ENCODE measurements around the gene ZDHHC3.

The ZDHHC3 gene

GRCh38 chr3:44962621-44963393, 13.2 kb downstream of the ZDHHC3 start:
- Histone ChIP-seq H3K9ac (ENCODE audit: low read length) (no peak overlapping the region), H3K79me1 (replicated peaks; ENCODE audit: low read length, poor library complexity, severe bottlenecking) (peaks cover 54% of the 10 kb centered on the region), H2BK15ac (ENCODE audit: low read depth, poor library complexity, severe bottlenecking) (no peak overlapping the region), H3K4me1 (ENCODE audit: control insufficient read depth, insufficient read depth, low read depth, low read length) (no peaks in the 10 kb centered on the region), H3K14ac (ENCODE audit: low read length in 2 of 2) (no peak overlapping the region), H3K4me3 (ENCODE audit: insufficient read depth in 1 of 2, low read depth in 1 of 2, low read length in 2 of 2) (no peak overlapping the region), H3K36me3 (ENCODE audit: control insufficient read depth in 1 of 2, insufficient read depth in 2 of 2, low read depth in 1 of 2, low read length in 2 of 2) (peaks cover 14% of the 10 kb centered on the region in 2 experiments), H2AFZ (ENCODE audit: low read depth, low read length) (no peak overlapping the region), H3K23ac (ENCODE audit: low read length in 2 of 2) (no peak overlapping the region), H3K18ac (ENCODE audit: low read depth in 1 of 2, low read length in 2 of 2) (no peak overlapping the region), H2BK5ac (ENCODE audit: low read depth, low read length, poor library complexity, severe bottlenecking) (no peak overlapping the region), H2BK120ac (ENCODE audit: low read depth, low read length) (no peak overlapping the region), H3K4me2 (ENCODE audit: low read length, poor library complexity, severe bottlenecking) (no peak overlapping the region), H3K4ac (ENCODE audit: low read depth in 1 of 2, low read length in 2 of 2) (no peak overlapping the region), H4K91ac (ENCODE audit: low read length) (no peak overlapping the region), H4K8ac (ENCODE audit: low read length) (no peak overlapping the region), H3K27ac (ENCODE audit: low read length, poor library complexity, severe bottlenecking) (no peak overlapping the region), H3K27me3 (ENCODE audit: control insufficient read depth in 1 of 2, insufficient read depth in 1 of 2, low read length in 2 of 2) (no peaks in the 10 kb centered on the region), H2AK5ac (ENCODE audit: low read length, severe bottlenecking) (no peak overlapping the region), H3K9me3 (ENCODE audit: control insufficient read depth, low read length) (no peaks in the 10 kb centered on the region), H2BK12ac (ENCODE audit: low read length in 2 of 2) (no peak overlapping the region)
- DNase-seq = peak; percentile 41
- WGBS = 80% methylated on average over 5 of the region's 6 CpGs

- Histone ChIP-seq H3K27ac (ENCODE audit: low read length, poor library complexity, severe bottlenecking) (no peak overlapping the region), H4K91ac (ENCODE audit: low read length) (no peak overlapping the region), H3K79me1 (replicated peaks; ENCODE audit: low read length, poor library complexity, severe bottlenecking) (peaks cover 57% of the 10 kb centered on the region), H2AK5ac (ENCODE audit: low read length, severe bottlenecking) (no peak overlapping the region), H3K36me3 (ENCODE audit: control insufficient read depth in 1 of 2, insufficient read depth in 2 of 2, low read depth in 1 of 2, low read length in 2 of 2) (peaks cover 17 to 19% of the 10 kb centered on the region in 2 experiments), H3K4me1 (ENCODE audit: control insufficient read depth, insufficient read depth, low read depth, low read length) (no peaks in the 10 kb centered on the region), H2BK5ac (ENCODE audit: low read depth, low read length, poor library complexity, severe bottlenecking) (no peak overlapping the region), H2BK15ac (ENCODE audit: low read depth, poor library complexity, severe bottlenecking) (no peak overlapping the region), H2BK12ac (ENCODE audit: low read length in 2 of 2) (no peak overlapping the region), H3K23ac (ENCODE audit: low read length in 2 of 2) (no peak overlapping the region), H3K18ac (ENCODE audit: low read depth in 1 of 2, low read length in 2 of 2) (no peak overlapping the region), H3K4me3 (ENCODE audit: insufficient read depth in 1 of 2, low read depth in 1 of 2, low read length in 2 of 2) (no peak overlapping the region), H3K9ac (ENCODE audit: low read length) (no peak overlapping the region), H4K8ac (ENCODE audit: low read length) (no peak overlapping the region), H2BK120ac (ENCODE audit: low read depth, low read length) (no peak overlapping the region), H2AFZ (ENCODE audit: low read depth, low read length) (no peak overlapping the region), H3K4me2 (ENCODE audit: low read length, poor library complexity, severe bottlenecking) (no peak overlapping the region), H3K14ac (ENCODE audit: low read length in 2 of 2) (no peak overlapping the region), H3K4ac (ENCODE audit: low read depth in 1 of 2, low read length in 2 of 2) (no peak overlapping the region), H3K27me3 (ENCODE audit: control insufficient read depth in 1 of 2, insufficient read depth in 1 of 2, low read length in 2 of 2) (no peaks in the 10 kb centered on the region), H3K9me3 (ENCODE audit: control insufficient read depth, low read length) (no peaks in the 10 kb centered on the region)
- no peak for DNase-seq
- WGBS = 100% methylated on average over 2 of the region's 3 CpGs
These were observed 14.1 kb downstream of the ZDHHC3 start for GRCh38 chr3:44961888-44962287.

GRCh38 chr3:44960387-44961026, 15.5 kb downstream of the ZDHHC3 start:
- Histone ChIP-seq H3K27me3 (ENCODE audit: control insufficient read depth in 1 of 2, insufficient read depth in 1 of 2, low read length in 2 of 2) (no peaks in the 10 kb centered on the region), H2AK5ac (ENCODE audit: low read length, severe bottlenecking) (no peak overlapping the region), H3K36me3 (ENCODE audit: control insufficient read depth in 1 of 2, insufficient read depth in 2 of 2, low read depth in 1 of 2, low read length in 2 of 2) (peaks cover 19 to 21% of the 10 kb centered on the region in 2 experiments), H3K4ac (ENCODE audit: low read depth in 1 of 2, low read length in 2 of 2) (no peak overlapping the region), H3K27ac (ENCODE audit: low read length, poor library complexity, severe bottlenecking) (no peak overlapping the region), H2BK120ac (ENCODE audit: low read depth, low read length) (no peak overlapping the region), H3K4me1 (ENCODE audit: control insufficient read depth, insufficient read depth, low read depth, low read length) (peaks cover 1% of the 10 kb centered on the region), H3K9ac (ENCODE audit: low read length) (peak overlapping the region; percentile 34), H2BK15ac (ENCODE audit: low read depth, poor library complexity, severe bottlenecking) (no peak overlapping the region), H3K4me3 (ENCODE audit: insufficient read depth in 1 of 2, low read depth in 1 of 2, low read length in 2 of 2) (no peak overlapping the region), H2BK5ac (ENCODE audit: low read depth, low read length, poor library complexity, severe bottlenecking) (no peak overlapping the region), H3K79me1 (replicated peaks; ENCODE audit: low read length, poor library complexity, severe bottlenecking) (peaks cover 63% of the 10 kb centered on the region), H3K14ac (ENCODE audit: low read length in 2 of 2) (no peak overlapping the region), H3K18ac (ENCODE audit: low read depth in 1 of 2, low read length in 2 of 2) (no peak overlapping the region), H3K9me3 (ENCODE audit: control insufficient read depth, low read length) (no peaks in the 10 kb centered on the region), H3K23ac (ENCODE audit: low read length in 2 of 2) (no peak overlapping the region), H3K4me2 (ENCODE audit: low read length, poor library complexity, severe bottlenecking) (no peak overlapping the region), H4K91ac (ENCODE audit: low read length) (no peak overlapping the region), H2BK12ac (ENCODE audit: low read length in 2 of 2) (no peak overlapping the region), H2AFZ (ENCODE audit: low read depth, low read length) (no peak overlapping the region), H4K8ac (ENCODE audit: low read length) (no peak overlapping the region)
- no peak for DNase-seq
- WGBS = 95% methylated on average over 3 of the region's 3 CpGs

- H3K9me3 ChIP-seq (ENCODE audit: control insufficient read depth, low read length) = no peaks in the 10 kb centered on the region
- H3K18ac ChIP-seq (ENCODE audit: low read depth in 1 of 2, low read length in 2 of 2) = no peak overlapping the region
- H3K9ac ChIP-seq (ENCODE audit: low read length) = no peak overlapping the region
- H2AFZ ChIP-seq (ENCODE audit: low read depth, low read length) = no peak overlapping the region
- no peak overlapping the region for H3K4me3 ChIP-seq (ENCODE audit: insufficient read depth in 1 of 2, low read depth in 1 of 2, low read length in 2 of 2)
- H4K8ac ChIP-seq (ENCODE audit: low read length) = no peak overlapping the region
- no peak overlapping the region for H3K4ac ChIP-seq (ENCODE audit: low read depth in 1 of 2, low read length in 2 of 2)
- no peak overlapping the region for H3K27ac ChIP-seq (ENCODE audit: low read length, poor library complexity, severe bottlenecking)
- H3K14ac ChIP-seq (ENCODE audit: low read length in 2 of 2) = no peak overlapping the region
- H2BK5ac ChIP-seq (ENCODE audit: low read depth, low read length, poor library complexity, severe bottlenecking) = no peak overlapping the region
- H2AK5ac ChIP-seq (ENCODE audit: low read length, severe bottlenecking) = no peak overlapping the region
- no peak overlapping the region for H3K23ac ChIP-seq (ENCODE audit: low read length in 2 of 2)
- peaks cover 56% of the 10 kb centered on the region for H3K79me1 ChIP-seq (replicated peaks; ENCODE audit: low read length, poor library complexity, severe bottlenecking)
- H2BK15ac ChIP-seq (ENCODE audit: low read depth, poor library complexity, severe bottlenecking) = no peak overlapping the region
- H2BK12ac ChIP-seq (ENCODE audit: low read length in 2 of 2) = no peak overlapping the region
- DNase-seq = no peak
- H4K91ac ChIP-seq (ENCODE audit: low read length) = no peak overlapping the region
- peaks cover 3% of the 10 kb centered on the region for H3K4me1 ChIP-seq (ENCODE audit: control insufficient read depth, insufficient read depth, low read depth, low read length)
- H2BK120ac ChIP-seq (ENCODE audit: low read depth, low read length) = no peak overlapping the region
- H3K4me2 ChIP-seq (ENCODE audit: low read length, poor library complexity, severe bottlenecking) = no peak overlapping the region
- H3K27me3 ChIP-seq (ENCODE audit: control insufficient read depth in 1 of 2, insufficient read depth in 1 of 2, low read length in 2 of 2) = no peaks in the 10 kb centered on the region
- WGBS = 97% methylated on average over 7 of the region's 7 CpGs
- peaks cover 26 to 28% of the 10 kb centered on the region in 2 experiments for H3K36me3 ChIP-seq (ENCODE audit: control insufficient read depth in 1 of 2, insufficient read depth in 2 of 2, low read depth in 1 of 2, low read length in 2 of 2)
These were observed 17.6 kb downstream of the ZDHHC3 start for GRCh38 chr3:44958386-44958785.

Data from mesenchymal stem cell (in vitro differentiated cells and primary cell).